H1 (cell line): Measurements from ENCODE around the gene CFDP1. TPM values are rescaled to one million over a fixed set of nuclear protein-coding genes. Genes with fewer than 3 reads are reported as not detected.

Experiments
- CTCF ChIA-PET: fragments of 300-600 bp; sonication (Branson Sonifier 250); formaldehyde crosslinking; loops from one replicate; lab custom pipeline; 2021; ENCODE audit not compliant: partially characterized antibody; lab: Charles Lee
- POLR2A ChIA-PET: fragments of 300-600 bp; sonication (Branson Sonifier 250); formaldehyde crosslinking; loops from one replicate; lab custom pipeline; 2021; ENCODE audit warnings: inconsistent platforms; ENCODE audit not compliant: partially characterized antibody; lab: Charles Lee
- DNase-seq, 2 experiments: peaks; one replicate each; pipeline versions ENCODE4 v3.0.0 to v3.0.0-alpha.2; 2010 to 2022; ENCODE audit warnings: low spot score in 2 of 2, low read depth in 1 of 2, mixed read lengths in 1 of 2
- FAIRE-seq: peaks from 2 replicates; lab custom pipeline; 2011; peaks lifted over from hg19 to GRCh38; lab: Jason Lieb, UNC
- H2AFZ ChIP-seq: 2 replicates; pipeline ENCODE4 v1.8.1; 2012; ENCODE audit warnings: low read length, inconsistent platforms
- H2AK5ac ChIP-seq: 2 replicates; pipeline ENCODE4 v1.6.1; 2013; ENCODE audit warnings: low read depth, low read length
- H2BK120ac ChIP-seq: replicated peaks from 2 replicates; pipeline ENCODE3; 2013; ENCODE audit warnings: low read depth, low read length, inconsistent platforms
- H2BK12ac ChIP-seq: 2 replicates; pipeline ENCODE4 v1.6.1; 2013; ENCODE audit warnings: low read depth, low read length
- H2BK15ac ChIP-seq: 2 replicates; pipeline ENCODE4 v1.6.1; 2013; ENCODE audit warnings: low read length
- H2BK20ac ChIP-seq: 2 replicates; pipeline ENCODE4 v1.6.1; 2013; ENCODE audit warnings: low read length
- H2BK5ac ChIP-seq: 2 replicates; pipeline ENCODE4 v1.6.1; 2013; ENCODE audit warnings: low read depth, low read length
- H3K14ac ChIP-seq: 2 replicates; pipeline ENCODE4 v1.6.1; 2013; ENCODE audit warnings: inconsistent platforms; ENCODE audit not compliant: insufficient read length
- H3K18ac ChIP-seq: 2 replicates; pipeline ENCODE4 v1.6.1; 2013; ENCODE audit warnings: low read length; ENCODE audit errors: extremely low read depth
- H3K23ac ChIP-seq: 2 replicates; pipeline ENCODE4 v1.6.1; 2013; ENCODE audit warnings: inconsistent platforms; ENCODE audit not compliant: insufficient read length
- H3K23me2 ChIP-seq: 2 replicates; pipeline ENCODE4 v1.6.1; 2013; ENCODE audit warnings: low read depth, low read length
- H3K27ac ChIP-seq: 2 replicates; pipeline ENCODE4 v1.6.1; 2011; ENCODE audit warnings: low read depth, low read length, inconsistent platforms
- H3K27me3 ChIP-seq, 4 experiments: replicated peaks in 1 of 4; 1 replicate in 1 of 4; 2 replicates in 3 of 4; pipeline versions ENCODE4 v1.6.1 to v1.8.1; 2011 to 2013; ENCODE audit warnings: low read length in 3 of 4, mild to moderate bottlenecking in 3 of 4, inconsistent platforms in 2 of 4, mixed read lengths in 2 of 4, moderate library complexity in 1 of 4; ENCODE audit not compliant: control insufficient read depth in 3 of 4, insufficient read depth in 3 of 4; ENCODE audit errors: extremely low read depth in 1 of 4
- H3K36me3 ChIP-seq, 4 experiments: 2 replicates each; pipeline versions ENCODE4 v1.6.1 to v1.8.1; 2011 to 2013; ENCODE audit warnings: mild to moderate bottlenecking in 4 of 4, low read length in 3 of 4, moderate library complexity in 2 of 4, control low read depth in 1 of 4, inconsistent platforms in 1 of 4; ENCODE audit not compliant: insufficient read depth in 4 of 4, control insufficient read depth in 2 of 4
- H3K4ac ChIP-seq: replicated peaks from 2 replicates; pipeline ENCODE3; 2013; ENCODE audit warnings: low read length, low read depth, mixed read lengths, inconsistent platforms; ENCODE audit not compliant: insufficient read length
- H3K4me1 ChIP-seq, 4 experiments: replicated peaks in 1 of 4; 1 replicate in 1 of 4; 2 replicates in 3 of 4; pipeline versions ENCODE4 v1.6.1 to v1.8.1; 2011 to 2013; ENCODE audit warnings: low read length in 3 of 4, inconsistent platforms in 2 of 4, mixed read lengths in 1 of 4; ENCODE audit not compliant: insufficient read depth in 4 of 4, control insufficient read depth in 3 of 4
- H3K4me2 ChIP-seq, 2 experiments: 2 replicates each; pipeline versions ENCODE4 v1.6.1 to v1.8.1; 2011 to 2013; ENCODE audit warnings: low read depth in 2 of 2, low read length in 2 of 2, control low read depth in 1 of 2, inconsistent platforms in 1 of 2, mild to moderate bottlenecking in 1 of 2; ENCODE audit not compliant: insufficient read depth in 1 of 2
- H3K4me3 ChIP-seq, 4 experiments: fragments of 200-600, 300-600 bp in 1 of 4; sonication (generic), shearing (Covaris generic), sonication (Bioruptor Twin) in 1 of 4; 2 replicates each; pipeline versions ENCODE4 v1.5.1 to v1.8.1; 2011 to 2016; ENCODE audit warnings: low read length in 4 of 4, low read depth in 3 of 4, control low read depth in 2 of 4, inconsistent platforms in 2 of 4, mild to moderate bottlenecking in 2 of 4, mixed read lengths in 1 of 4, moderate library complexity in 1 of 4; ENCODE audit not compliant: insufficient read depth in 2 of 4; ENCODE audit errors: extremely low read depth in 1 of 4
- H3K56ac ChIP-seq: replicated peaks from 2 replicates; pipeline ENCODE3; 2013; ENCODE audit warnings: low read depth, mild to moderate bottlenecking, mixed read lengths, low read length, inconsistent platforms; ENCODE audit not compliant: insufficient read length
- H3K79me1 ChIP-seq: 2 replicates; pipeline ENCODE4 v1.6.1; 2013; ENCODE audit warnings: low read depth, low read length, control low read depth
- H3K79me2 ChIP-seq, 2 experiments: 2 replicates each; pipeline versions ENCODE4 v1.6.1 to v1.8.1; 2012 to 2013; ENCODE audit warnings: low read length in 2 of 2, mild to moderate bottlenecking in 2 of 2, inconsistent platforms in 1 of 2; ENCODE audit not compliant: insufficient read depth in 2 of 2, control insufficient read depth in 1 of 2
- H3K9ac ChIP-seq, 4 experiments: replicated peaks in 1 of 4; 1 replicate in 1 of 4; 2 replicates in 3 of 4; pipeline versions ENCODE4 v1.6.1 to v1.8.1; 2011 to 2013; ENCODE audit warnings: low read depth in 3 of 4, low read length in 3 of 4, control low read depth in 2 of 4, mild to moderate bottlenecking in 2 of 4, moderate library complexity in 2 of 4, inconsistent platforms in 1 of 4; ENCODE audit errors: extremely low read depth in 1 of 4
- H3K9me3 ChIP-seq, 2 experiments: 2 replicates each; pipeline versions ENCODE4 v1.6.1 to v1.8.1; 2012 to 2013; ENCODE audit warnings: mild to moderate bottlenecking in 2 of 2, moderate library complexity in 2 of 2, control low read depth in 1 of 2, inconsistent platforms in 1 of 2, low read depth in 1 of 2, low read length in 1 of 2, mixed read lengths in 1 of 2; ENCODE audit not compliant: insufficient read depth in 2 of 2
- H4K20me1 ChIP-seq, 2 experiments: replicated peaks in 1 of 2; 2 replicates each; pipeline versions ENCODE3 to v1.8.1; 2011 to 2013; ENCODE audit warnings: inconsistent platforms in 2 of 2, low read length in 2 of 2, mild to moderate bottlenecking in 1 of 2; ENCODE audit not compliant: insufficient read depth in 2 of 2, control insufficient read depth in 1 of 2
- H4K5ac ChIP-seq: 2 replicates; pipeline ENCODE4 v1.6.1; 2013; ENCODE audit warnings: low read length, low read depth, mixed read lengths, inconsistent platforms; ENCODE audit not compliant: insufficient read length
- H4K8ac ChIP-seq: 2 replicates; pipeline ENCODE4 v1.8.0; 2013; ENCODE audit warnings: mild to moderate bottlenecking, moderate library complexity, low read length, inconsistent platforms; ENCODE audit not compliant: insufficient read depth; ENCODE audit errors: extremely low read depth
- H4K91ac ChIP-seq: replicated peaks from 2 replicates; pipeline ENCODE3; 2013; ENCODE audit warnings: low read length, mixed read lengths, inconsistent platforms; ENCODE audit not compliant: insufficient read length
- CBX8 ChIP-seq: fragments of 300-800, 300-1000 bp; sonication (generic); IDR thresholded peaks from 2 replicates; pipeline ENCODE4 v1.7.1; 2016; ENCODE audit warnings: low read depth, low read length, borderline replicate concordance
- GTF2F1 ChIP-seq: IDR thresholded peaks from 2 replicates; pipeline ENCODE4 v1.6.1; 2012; ENCODE audit warnings: low read depth, low read length, improper control_type of control experiment, borderline replicate concordance
- HDAC6 ChIP-seq: IDR thresholded peaks from one replicate; pipeline ENCODE4 v1.7.1; 2012; ENCODE audit warnings: low read depth, mild to moderate bottlenecking, inconsistent platforms, low read length, moderate library complexity
- POLR2AphosphoS5 ChIP-seq: IDR thresholded peaks from 2 replicates; pipeline ENCODE4 v1.6.1; 2011; ENCODE audit warnings: low read depth, low read length
- POU5F1 ChIP-seq: IDR thresholded peaks from 2 replicates; pipeline ENCODE4 v1.6.1; 2011; ENCODE audit warnings: low read depth, mild to moderate bottlenecking, low read length, moderate library complexity
- WGBS, 2 experiments: shearing (Covaris generic) in 1 of 2; methylation state at CpG; one replicate each; pipeline versions ENCODE4 v1.1.6 to v1.1.7; 2013 to 2015; ENCODE audit warnings: low lambda C conversion rate in 2 of 2, mixed read lengths in 2 of 2, inconsistent platforms in 1 of 2, low coverage in 1 of 2, missing lambda C conversion rate in 1 of 2; ENCODE audit not compliant: insufficient replicate concordance in 2 of 2, insufficient coverage in 1 of 2, insufficient read length in 1 of 2; ENCODE audit errors: extremely low coverage in 1 of 2, missing lambda C conversion rate in 1 of 2; 5-methylcytosine and 5-hydroxymethylcytosine counted together
- polyA plus RNA-seq, 7 experiments: library from polyadenylated mRNA; depleted of rRNA in 3 of 7; stranded (reverse) in 5 of 7; unstranded in 2 of 7; fragments of >200 nt in 5 of 7; fragments of 200-250 nt in 2 of 7; gene quantifications; 1 replicate in 5 of 7; 2 replicates in 1 of 7; 4 replicates in 1 of 7; pipeline versions ENCODE4 v1.2.1 to v1.2.3, GENCODE V29; 2011 to 2013; ENCODE audit warnings: missing spikeins in 2 of 7, mixed read lengths in 2 of 7
- total RNA-seq: library from RNA; stranded (reverse); fragmentation: NEBNext Ultra II Directional; extraction: Animal tissue kit (Norgen Biotek cat#: 25700); gene quantifications from 2 replicates; pipeline ENCODE4 v1.2.1, GENCODE V29; 2021
- TF ChIP-seq, protein P1 (sequence below), 3 experiments: IDR thresholded peaks; 1 replicate in 2 of 3; 2 replicates in 1 of 3; pipeline versions ENCODE4 v1.5.1 to v1.6.1; 2011; ENCODE audit warnings: low read length in 3 of 3, mild to moderate bottlenecking in 3 of 3, inconsistent platforms in 2 of 3, low read depth in 1 of 3, moderate library complexity in 1 of 3; ENCODE audit not compliant: insufficient read depth in 1 of 3; ENCODE audit errors: control extremely low read depth in 1 of 3

Gene CFDP1
- total and polyA plus RNA-seq, 2 of the 8 experiments (the other 6 are each of a cell fraction or from before 2014, with no cell fraction given) = 25.5 to 77.3 TPM

DNA sequence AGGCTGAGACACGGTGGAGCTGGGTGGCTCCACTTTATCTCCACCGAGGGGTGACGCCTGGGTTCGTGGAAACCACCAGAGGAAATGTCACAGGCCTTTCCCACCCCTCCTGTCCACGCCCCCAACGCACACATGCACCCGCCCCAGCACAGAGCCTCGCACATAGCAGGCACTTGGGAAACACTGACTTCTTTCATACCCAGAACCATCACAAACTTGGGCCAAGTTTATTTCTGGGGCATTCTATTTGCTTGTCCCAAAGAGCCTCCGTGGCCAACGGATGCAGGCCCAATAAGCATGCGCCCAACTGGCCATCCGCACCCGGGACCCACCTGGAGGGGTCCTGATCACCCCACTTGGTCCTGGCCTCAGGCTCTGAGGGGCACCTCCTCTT lies 185.2 kb downstream of the CFDP1 start:
- Histone ChIP-seq H2BK20ac (no peak overlapping the region), H4K8ac (no peak overlapping the region), H2BK15ac (no peak overlapping the region), H3K9me3 (no peaks in the 10 kb centered on the region), H2BK5ac (peak overlapping the region; percentile 64; the same call in 1 of the 2 replicates), H3K4me1 (peaks cover 0 to 71% (median 56%) of the 10 kb centered on the region in 4 experiments; a peak in 6 of 7 replicates), H3K56ac (no peak overlapping the region), H3K79me1 (peaks cover 38% of the 10 kb centered on the region), H4K20me1 (peaks cover 45 to 54% of the 10 kb centered on the region in 2 experiments), H3K27me3 (no peaks in the 10 kb centered on the region; a peak in 1 of 7 replicates), H3K23me2 (peaks cover 10% of the 10 kb centered on the region; the same call in 1 of the 2 replicates), H2BK12ac (no peak overlapping the region), H3K18ac (no peak overlapping the region), H3K23ac (no peak overlapping the region), H3K14ac (no peak overlapping the region), H4K91ac (no peak overlapping the region), H3K4me3 (no peak overlapping the region), H2AK5ac (no peak overlapping the region), H3K36me3 (peaks cover 0 to under 1% (median 0%) of the 10 kb centered on the region in 4 experiments; a peak in 1 of 8 replicates), H2AFZ (no peak overlapping the region), H3K79me2 (peaks cover 27 to 91% of the 10 kb centered on the region in 2 experiments), H3K4me2 (no peak overlapping the region; a peak in 1 of 4 replicates), H3K27ac (peak overlapping the region; percentile 10), H3K9ac (no peak overlapping the region), H2BK120ac (no peak overlapping the region), H3K4ac (no peak overlapping the region), H4K5ac (no peak overlapping the region)
- DNase-seq = no peak
- POLR2A ChIA-PET = interaction anchor here (0.9 to 16.2 kb wide), 5 partner anchors 8 to 82 kb away, joined by 3 to 375 read pairs (median 6); no protein-coding TSS in a partner anchor
- TF ChIP-seq POU5F1 (no peak), POLR2AphosphoS5 (no peak), GTF2F1 (no peak), HDAC6 (no peak), CBX8 (no peak)
- TF ChIP-seq, protein P1, sequence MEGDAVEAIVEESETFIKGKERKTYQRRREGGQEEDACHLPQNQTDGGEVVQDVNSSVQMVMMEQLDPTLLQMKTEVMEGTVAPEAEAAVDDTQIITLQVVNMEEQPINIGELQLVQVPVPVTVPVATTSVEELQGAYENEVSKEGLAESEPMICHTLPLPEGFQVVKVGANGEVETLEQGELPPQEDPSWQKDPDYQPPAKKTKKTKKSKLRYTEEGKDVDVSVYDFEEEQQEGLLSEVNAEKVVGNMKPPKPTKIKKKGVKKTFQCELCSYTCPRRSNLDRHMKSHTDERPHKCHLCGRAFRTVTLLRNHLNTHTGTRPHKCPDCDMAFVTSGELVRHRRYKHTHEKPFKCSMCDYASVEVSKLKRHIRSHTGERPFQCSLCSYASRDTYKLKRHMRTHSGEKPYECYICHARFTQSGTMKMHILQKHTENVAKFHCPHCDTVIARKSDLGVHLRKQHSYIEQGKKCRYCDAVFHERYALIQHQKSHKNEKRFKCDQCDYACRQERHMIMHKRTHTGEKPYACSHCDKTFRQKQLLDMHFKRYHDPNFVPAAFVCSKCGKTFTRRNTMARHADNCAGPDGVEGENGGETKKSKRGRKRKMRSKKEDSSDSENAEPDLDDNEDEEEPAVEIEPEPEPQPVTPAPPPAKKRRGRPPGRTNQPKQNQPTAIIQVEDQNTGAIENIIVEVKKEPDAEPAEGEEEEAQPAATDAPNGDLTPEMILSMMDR (IDR thresholded peaks at IDR 0.05; ENCODE audit: control extremely low read depth in 1 of 3, insufficient read depth in 1 of 3, low read depth in 1 of 3, low read length in 3 of 3) = no peak
- no peak for FAIRE-seq
- WGBS, 2 experiments = 92% methylated on average over 13 of the region's 13 CpGs; no CpG with 5 or more reads in 1 of the 2 experiments
- CTCF ChIA-PET = interaction anchor here (0.7 to 15.7 kb wide), 6 partner anchors 9 to 59 kb away, joined by 3 to 236 read pairs (median 3); no protein-coding TSS in a partner anchor
